Upper lobe of left lung (tissue), 4 donors: Measurements from ENCODE around the gene TPMT.

Experiments
- EP300 ChIP-seq, 4 donors: sonication (generic); formaldehyde crosslinking; IDR thresholded peaks; one replicate each; pipeline ENCODE4 v1.5.1; 2017; ENCODE audit warnings: antibody characterized with exemption in 4 of 4, control low read depth in 2 of 4
- POLR2A ChIP-seq, 4 donors: fragments of 450-650 bp; IDR thresholded peaks; one replicate each; pipeline ENCODE4 v1.5.1; 2016 to 2017; ENCODE audit warnings: antibody characterized with exemption in 4 of 4, mild to moderate bottlenecking in 2 of 4
- POLR2AphosphoS5 ChIP-seq, 2 donors: sonication (generic); formaldehyde crosslinking; IDR thresholded peaks; one replicate each; pipeline ENCODE4 v1.5.1; 2017; ENCODE audit warnings: antibody characterized with exemption in 2 of 2
- TF ChIP-seq, protein P1 (sequence below), 6 experiments: fragments of 450-650 bp in 4 of 6; fragments of 200-600 bp in 2 of 6; sonication (generic) in 2 of 6; IDR thresholded peaks; one replicate each; pipeline ENCODE4 v1.5.1; 2016 to 2019; ENCODE audit warnings: antibody characterized with exemption in 6 of 6

DNA sequence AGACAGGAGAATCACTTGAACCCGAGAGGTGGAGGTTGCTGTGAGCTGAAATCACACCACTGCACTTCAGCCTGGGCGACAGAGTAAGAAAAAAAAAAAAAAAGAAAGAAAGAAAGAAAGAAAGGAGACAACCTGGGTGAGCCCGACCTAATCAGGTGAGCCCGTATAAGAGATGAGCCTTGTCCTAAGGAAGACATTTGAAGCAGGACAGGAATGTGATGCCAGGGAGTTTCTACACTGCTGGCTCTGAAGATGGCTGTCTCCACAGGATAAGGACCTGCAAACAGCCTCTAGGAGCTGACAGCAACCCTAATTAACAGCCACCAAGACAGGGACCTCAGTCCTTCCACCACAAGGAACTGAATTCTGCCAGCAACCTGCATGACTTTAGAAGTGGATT is 74.3 kb downstream of the TPMT start:
- TF ChIP-seq, protein P1, sequence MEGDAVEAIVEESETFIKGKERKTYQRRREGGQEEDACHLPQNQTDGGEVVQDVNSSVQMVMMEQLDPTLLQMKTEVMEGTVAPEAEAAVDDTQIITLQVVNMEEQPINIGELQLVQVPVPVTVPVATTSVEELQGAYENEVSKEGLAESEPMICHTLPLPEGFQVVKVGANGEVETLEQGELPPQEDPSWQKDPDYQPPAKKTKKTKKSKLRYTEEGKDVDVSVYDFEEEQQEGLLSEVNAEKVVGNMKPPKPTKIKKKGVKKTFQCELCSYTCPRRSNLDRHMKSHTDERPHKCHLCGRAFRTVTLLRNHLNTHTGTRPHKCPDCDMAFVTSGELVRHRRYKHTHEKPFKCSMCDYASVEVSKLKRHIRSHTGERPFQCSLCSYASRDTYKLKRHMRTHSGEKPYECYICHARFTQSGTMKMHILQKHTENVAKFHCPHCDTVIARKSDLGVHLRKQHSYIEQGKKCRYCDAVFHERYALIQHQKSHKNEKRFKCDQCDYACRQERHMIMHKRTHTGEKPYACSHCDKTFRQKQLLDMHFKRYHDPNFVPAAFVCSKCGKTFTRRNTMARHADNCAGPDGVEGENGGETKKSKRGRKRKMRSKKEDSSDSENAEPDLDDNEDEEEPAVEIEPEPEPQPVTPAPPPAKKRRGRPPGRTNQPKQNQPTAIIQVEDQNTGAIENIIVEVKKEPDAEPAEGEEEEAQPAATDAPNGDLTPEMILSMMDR (IDR thresholded peaks at IDR 0.05) = no peak
- no peak for TF ChIP-seq EP300 (IDR thresholded peaks at IDR 0.05)
- TF ChIP-seq POLR2A (IDR thresholded peaks at IDR 0.05) = no peak
- no peak for TF ChIP-seq POLR2AphosphoS5 (IDR thresholded peaks at IDR 0.05)
